ENCODE measurements around the gene POLR2H. TPM values are rescaled to one million over a fixed set of nuclear protein-coding genes. Genes with fewer than 3 reads are reported as not detected.
A peak's percentile ranks its signal among the peaks of the same experiment; 100 is the strongest.

POLR2H gene
- total RNA-seq, 2 experiments from 2014 or later = 74.4 to 79.9 TPM

GRCh38 chr3:184349563-184350470, 11.7 kb upstream of the POLR2H start:
- Mint-ChIP-seq H3K36me3 (ENCODE audit: low read depth) (no peaks in the 10 kb centered on the region), H3K4me3 (no peak overlapping the region), H3K27me3 (no peaks in the 10 kb centered on the region), H3K4me1 (peaks cover 2% of the 10 kb centered on the region), H3K27ac (no peak overlapping the region), H3K9me3 (no peaks in the 10 kb centered on the region)
- ChIA-PET POLR2A (no interaction called here), CTCF (interaction anchor here (1.4 to 1.5 kb wide), 2 partner anchors 11 to 30 kb away, joined by 4 read pairs; no protein-coding TSS in a partner anchor)
- DNase-seq = no peak

GRCh38 chr3:184350618-184351017, 10.9 kb upstream of the POLR2H start:
- Mint-ChIP-seq H3K4me3 (no peak overlapping the region), H3K4me1 (peaks cover 2% of the 10 kb centered on the region), H3K9me3 (no peaks in the 10 kb centered on the region), H3K36me3 (ENCODE audit: low read depth) (no peaks in the 10 kb centered on the region), H3K27ac (no peak overlapping the region), H3K27me3 (no peaks in the 10 kb centered on the region)
- ChIA-PET POLR2A (no interaction called here), CTCF (interaction anchor here (0.8 to 1.5 kb wide), 3 partner anchors 10 to 31 kb away, joined by 3 to 4 read pairs (median 4); no protein-coding TSS in a partner anchor)
- no peak for DNase-seq

- H3K9me3 Mint-ChIP-seq = no peaks in the 10 kb centered on the region
- DNase-seq = no peak
- no peak overlapping the region for H3K27ac Mint-ChIP-seq
- H3K4me1 Mint-ChIP-seq = peaks cover 2% of the 10 kb centered on the region
- no peaks in the 10 kb centered on the region for H3K36me3 Mint-ChIP-seq (ENCODE audit: low read depth)
- H3K4me3 Mint-ChIP-seq = no peak overlapping the region
- no peaks in the 10 kb centered on the region for H3K27me3 Mint-ChIP-seq
- ChIA-PET POLR2A (no interaction called here), CTCF (interaction anchor here (0.6 to 2.3 kb wide), 7 partner anchors 9 to 486 kb away, joined by 3 to 5 read pairs (median 4); no protein-coding TSS in a partner anchor)
Measured at GRCh38 chr3:184351511-184352148, 9.9 kb upstream of the POLR2H start.

GRCh38 chr3:184352149-184352785, 9.2 kb upstream of the POLR2H start:
- Mint-ChIP-seq H3K27ac (no peak overlapping the region), H3K4me3 (no peak overlapping the region), H3K27me3 (no peaks in the 10 kb centered on the region), H3K36me3 (ENCODE audit: low read depth) (no peaks in the 10 kb centered on the region), H3K9me3 (no peaks in the 10 kb centered on the region), H3K4me1 (peaks cover 2% of the 10 kb centered on the region)
- CTCF ChIA-PET = interaction anchor here (0.6 to 2.3 kb wide), 4 partner anchors 11 to 487 kb away, joined by 3 to 5 read pairs (median 4); no protein-coding TSS in a partner anchor
- POLR2A ChIA-PET = no interaction called here
- DNase-seq = no peak

GRCh38 chr3:184352897-184353545, 8.5 kb upstream of the POLR2H start:
- H3K9me3 Mint-ChIP-seq = no peaks in the 10 kb centered on the region
- CTCF ChIA-PET = interaction anchor here (0.6 to 2.3 kb wide), 6 partner anchors 9 to 209 kb away, joined by 3 to 6 read pairs (median 4); partner anchors contain the start of gene EPHB3
- POLR2A ChIA-PET = no interaction called here
- no peaks in the 10 kb centered on the region for H3K27me3 Mint-ChIP-seq
- peaks cover 2% of the 10 kb centered on the region for H3K4me1 Mint-ChIP-seq
- no peaks in the 10 kb centered on the region for H3K36me3 Mint-ChIP-seq (ENCODE audit: low read depth)
- no peak overlapping the region for H3K27ac Mint-ChIP-seq
- H3K4me3 Mint-ChIP-seq = no peak overlapping the region
- DNase-seq = no peak

- H3K27ac Mint-ChIP-seq = peak overlapping the region; percentile 5
- peaks cover 2% of the 10 kb centered on the region for H3K4me1 Mint-ChIP-seq
- H3K36me3 Mint-ChIP-seq (ENCODE audit: low read depth) = no peaks in the 10 kb centered on the region
Measured at GRCh38 chr3:184353546-184353941, 8.0 kb upstream of the POLR2H start.

GRCh38 chr3:184354121-184354728, 7.3 kb upstream of the POLR2H start:
- ChIA-PET CTCF (interaction anchor here (0.9 to 2.3 kb wide), 6 partner anchors 8 to 207 kb away, joined by 3 to 6 read pairs (median 5); partner anchors contain the start of genes EPHB3 and FAM131A), POLR2A (no interaction called here)
- Mint-ChIP-seq H3K4me3 (no peak overlapping the region), H3K27me3 (no peaks in the 10 kb centered on the region), H3K4me1 (peaks cover 2% of the 10 kb centered on the region), H3K9me3 (no peaks in the 10 kb centered on the region), H3K27ac (peak overlapping the region; percentile 5), H3K36me3 (ENCODE audit: low read depth) (no peaks in the 10 kb centered on the region)
- peak; percentile 62 for DNase-seq

More at GRCh38 chr3:184353546-184353941, 8.0 kb upstream of the POLR2H start:
- ChIA-PET POLR2A (no interaction called here), CTCF (interaction anchor here (0.6 to 2.3 kb wide), 8 partner anchors 9 to 208 kb away, joined by 3 to 6 read pairs (median 4); partner anchors contain the start of genes EPHB3 and FAM131A)
- H3K4me3 Mint-ChIP-seq = no peak overlapping the region
- DNase-seq = no peak
- H3K9me3 Mint-ChIP-seq = no peaks in the 10 kb centered on the region
- no peaks in the 10 kb centered on the region for H3K27me3 Mint-ChIP-seq

GRCh38 chr3:184354754-184355153, 6.8 kb upstream of the POLR2H start:
- DNase-seq = no peak
- Mint-ChIP-seq H3K36me3 (ENCODE audit: low read depth) (no peaks in the 10 kb centered on the region), H3K27ac (no peak overlapping the region), H3K9me3 (no peaks in the 10 kb centered on the region), H3K4me3 (no peak overlapping the region), H3K27me3 (no peaks in the 10 kb centered on the region), H3K4me1 (peaks cover 2% of the 10 kb centered on the region)
- ChIA-PET POLR2A (no interaction called here), CTCF (interaction anchor here (2.1 to 2.2 kb wide), 2 partner anchors 159 to 207 kb away, joined by 5 to 6 read pairs; partner anchors contain the start of gene EPHB3)

GRCh38 chr3:184355261-184356040, 6.1 kb upstream of the POLR2H start:
- ChIA-PET POLR2A (no interaction called here), CTCF (interaction anchor here (2.1 to 2.2 kb wide), 2 partner anchors 158 to 206 kb away, joined by 5 to 6 read pairs; partner anchors contain the start of gene EPHB3)
- DNase-seq = no peak
- Mint-ChIP-seq H3K4me1 (peaks cover 4% of the 10 kb centered on the region), H3K27me3 (no peaks in the 10 kb centered on the region), H3K4me3 (no peak overlapping the region), H3K36me3 (ENCODE audit: low read depth) (no peaks in the 10 kb centered on the region), H3K27ac (no peak overlapping the region), H3K9me3 (no peaks in the 10 kb centered on the region)

- ChIA-PET POLR2A (no interaction called here), CTCF (no interaction called here)
- H3K4me3 Mint-ChIP-seq = no peak overlapping the region
- H3K27ac Mint-ChIP-seq = no peak overlapping the region
- no peaks in the 10 kb centered on the region for H3K9me3 Mint-ChIP-seq
- H3K4me1 Mint-ChIP-seq = peaks cover 8% of the 10 kb centered on the region
- H3K36me3 Mint-ChIP-seq (ENCODE audit: low read depth) = no peaks in the 10 kb centered on the region
- no peaks in the 10 kb centered on the region for H3K27me3 Mint-ChIP-seq
- no peak for DNase-seq
Measured at GRCh38 chr3:184357248-184358123, 4.0 kb upstream of the POLR2H start.

Data from activated CD4-positive, alpha-beta T cell treated with anti-CD3 and anti-CD28 coated beads, Interleukin-2, amount 10 ng/mL, durations not matched to agents 7 days and 5 days (primary cell).